ENCODE results near the gene ZNF785.

DNA sequence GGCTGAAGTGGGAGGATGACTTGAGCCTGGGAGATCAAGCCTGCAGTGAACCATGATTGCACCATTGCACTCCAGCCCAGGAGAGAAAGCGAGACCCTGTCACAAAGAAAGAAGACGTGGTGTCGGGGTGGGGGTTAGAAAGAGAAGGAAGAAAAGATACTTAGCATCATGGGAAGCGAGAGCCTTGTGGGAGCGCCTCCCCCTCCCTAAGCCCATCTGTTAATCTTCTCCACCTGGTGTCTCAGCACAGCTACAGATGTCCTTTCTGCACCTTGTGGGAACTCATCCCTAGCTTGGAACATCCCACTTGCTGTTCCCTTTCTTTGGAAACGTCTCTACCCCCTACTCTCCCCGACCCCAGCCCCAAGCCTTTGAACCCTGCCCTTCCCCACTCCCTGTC, 20.0 kb downstream of the ZNF785 start:
- TF ChIP-seq POLR2A (IDR thresholded peaks at IDR 0.05; ENCODE audit: low read length) (no peak), GATA1 (IDR thresholded peaks at IDR 0.05; ENCODE audit: low read depth, low read length) (no peak)
